MM.1S (cell line): ENCODE data around the gene ABCC11.
"Not testable (repeated sequence)": the region's sequence is repeated elsewhere in the genome, so short reads cannot be mapped to it uniquely, and the experiment has no call there.

Source experiments
- DNase-seq: peaks from one replicate; pipeline ENCODE4 v3.0.0-alpha.2; 2015
- H2AFZ ChIP-seq: fragments of 300-600 bp; sonication (generic); 2 replicates; pipeline ENCODE4 v1.6.0; 2016; ENCODE audit warnings: antibody characterized with exemption, low read length
- H3F3A ChIP-seq: fragments of 300-600 bp; sonication (generic); 2 replicates; pipeline ENCODE4 v1.6.1; 2016; ENCODE audit warnings: mild to moderate bottlenecking, antibody characterized with exemption, low read length, moderate library complexity, mixed read lengths; ENCODE audit not compliant: insufficient read depth
- H3K27ac ChIP-seq: fragments of 300-600 bp; sonication (generic); 2 replicates; pipeline ENCODE4 v1.5.1; 2016; ENCODE audit warnings: mild to moderate bottlenecking, low read length
- H3K27me3 ChIP-seq: fragments of 300-600 bp; sonication (generic); replicated peaks from 2 replicates; pipeline ENCODE4 v1.6.0; 2016; ENCODE audit warnings: low read length; ENCODE audit not compliant: insufficient read depth
- H3K36me3 ChIP-seq: fragments of 300-600 bp; sonication (generic); replicated peaks from 2 replicates; pipeline ENCODE4 v1.6.1; 2016; ENCODE audit warnings: mild to moderate bottlenecking, low read length, mixed read lengths; ENCODE audit not compliant: insufficient read depth
- H3K4me1 ChIP-seq: fragments of 300-600 bp; sonication (generic); 2 replicates; pipeline ENCODE4 v1.6.1; 2016; ENCODE audit warnings: low read length, mixed read lengths
- H3K4me2 ChIP-seq: fragments of 300-600 bp; sonication (generic); 2 replicates; pipeline ENCODE4 v1.6.0; 2016; ENCODE audit warnings: low read depth, low read length
- H3K4me3 ChIP-seq: fragments of 300-600 bp; sonication (generic); 2 replicates; pipeline ENCODE4 v1.5.1; 2016; ENCODE audit warnings: low read length, mixed read lengths
- H3K79me2 ChIP-seq: fragments of 300-600 bp; sonication (generic); 2 replicates; pipeline ENCODE4 v1.6.1; 2016; ENCODE audit warnings: mixed run types, low read length, mixed read lengths
- H3K9ac ChIP-seq: fragments of 300-600 bp; sonication (generic); 2 replicates; pipeline ENCODE4 v1.6.1; 2016; ENCODE audit warnings: low read length, mixed read lengths
- H3K9me2 ChIP-seq: fragments of 300-600 bp; sonication (generic); replicated peaks from 2 replicates; pipeline ENCODE4 v1.6.1; 2016; ENCODE audit warnings: mild to moderate bottlenecking, low read length, mixed read lengths; ENCODE audit not compliant: insufficient read depth
- H3K9me3 ChIP-seq: fragments of 300-600 bp; sonication (generic); replicated peaks from 2 replicates; pipeline ENCODE4 v1.6.1; 2016; ENCODE audit warnings: mild to moderate bottlenecking, low read length, mixed read lengths; ENCODE audit not compliant: insufficient read depth
- H4K20me1 ChIP-seq: fragments of 300-600 bp; sonication (generic); 2 replicates; pipeline ENCODE4 v1.6.1; 2016; ENCODE audit warnings: mild to moderate bottlenecking, low read length, moderate library complexity, mixed read lengths; ENCODE audit not compliant: insufficient read depth
- CTCF ChIP-seq: fragments of 300-600 bp; sonication (generic); IDR thresholded peaks from 2 replicates; pipeline ENCODE4 v1.5.1; 2016; ENCODE audit warnings: antibody characterized with exemption, low read length, mixed read lengths
- EZH2 ChIP-seq: fragments of 300-600 bp; sonication (generic); optimal IDR thresholded peaks from 2 replicates; pipeline ENCODE3; 2017; ENCODE audit warnings: low read depth, mild to moderate bottlenecking, antibody characterized with exemption, low read length, mixed read lengths
- EZH2phosphoT487 ChIP-seq: fragments of 300-600 bp; sonication (generic); IDR thresholded peaks from 2 replicates; pipeline ENCODE4 v1.6.1; 2018; ENCODE audit warnings: antibody characterized with exemption, low read length

ABCC11 gene

GRCh38 chr16:48184681-48185080 is 62.7 kb downstream of the ABCC11 start:
- no peak overlapping the region for H3K9ac ChIP-seq
- no peak overlapping the region for H3K4me2 ChIP-seq
- H3K9me2 ChIP-seq, result no peaks in the 10 kb centered on the region
- H3F3A ChIP-seq, result no peaks in the 10 kb centered on the region
- H2AFZ ChIP-seq, result no peak overlapping the region
- no peaks in the 10 kb centered on the region for H3K79me2 ChIP-seq
- H3K27me3 ChIP-seq, result no peaks in the 10 kb centered on the region
- H3K4me3 ChIP-seq, result no peak overlapping the region
- DNase-seq, result no peak
- no peaks in the 10 kb centered on the region for H3K36me3 ChIP-seq
- 0 out of 2 replicates have a peak, but pooled peaks cover 5% of the 10 kb centered on the region for H3K4me1 ChIP-seq
- TF ChIP-seq CTCF, result no peak
- TF ChIP-seq EZH2phosphoT487, result no peak
- no peak for TF ChIP-seq EZH2
- H3K27ac ChIP-seq, result no peak overlapping the region
- H3K9me3 ChIP-seq, result no peaks in the 10 kb centered on the region
- H4K20me1 ChIP-seq, result no peaks in the 10 kb centered on the region

- H3K4me1 ChIP-seq, result no peaks in the 10 kb centered on the region
- no peaks in the 10 kb centered on the region for H3F3A ChIP-seq
- no peaks in the 10 kb centered on the region for H4K20me1 ChIP-seq
- H3K79me2 ChIP-seq, result no peaks in the 10 kb centered on the region
- no peaks in the 10 kb centered on the region for H3K36me3 ChIP-seq
- no peaks in the 10 kb centered on the region for H3K9me2 ChIP-seq
- no peak overlapping the region for H3K4me3 ChIP-seq
- H3K9ac ChIP-seq, result no peak overlapping the region
- TF ChIP-seq EZH2phosphoT487 (no peak), CTCF (no peak)
- H3K4me2 ChIP-seq, result no peak overlapping the region
- H3K27ac ChIP-seq, result no peak overlapping the region
- H3K27me3 ChIP-seq, result no peaks in the 10 kb centered on the region
- H3K9me3 ChIP-seq, result no peaks in the 10 kb centered on the region
- no peak overlapping the region for H2AFZ ChIP-seq
- DNase-seq, result no peak
Observed at GRCh38 chr16:48182979-48183537, 64.3 kb downstream of the ABCC11 start.

GRCh38 chr16:48181746-48182520 is 65.4 kb downstream of the ABCC11 start:
- H3K79me2 ChIP-seq, DNase-seq, H3F3A ChIP-seq, H3K36me3 ChIP-seq, H3K27ac ChIP-seq, H4K20me1 ChIP-seq, H3K9ac ChIP-seq, H3K9me2 ChIP-seq, H3K4me3 ChIP-seq, H3K27me3 ChIP-seq, H3K4me2 ChIP-seq, H3K9me3 ChIP-seq, H3K4me1 ChIP-seq, H2AFZ ChIP-seq: not testable (repeated sequence)

- DNase-seq, result no peak
- H3K9me2 ChIP-seq, result no peaks in the 10 kb centered on the region
- H3K27ac ChIP-seq, result no peak overlapping the region
- no peak overlapping the region for H3K9ac ChIP-seq
- no peaks in the 10 kb centered on the region for H3K79me2 ChIP-seq
- no peak overlapping the region for H3K4me3 ChIP-seq
- H3K4me1 ChIP-seq, result no peaks in the 10 kb centered on the region
- no peaks in the 10 kb centered on the region for H3K27me3 ChIP-seq
- H4K20me1 ChIP-seq, result no peaks in the 10 kb centered on the region
- no peaks in the 10 kb centered on the region for H3F3A ChIP-seq
- H3K9me3 ChIP-seq, result no peaks in the 10 kb centered on the region
- no peak overlapping the region for H2AFZ ChIP-seq
- TF ChIP-seq CTCF (no peak), EZH2phosphoT487 (no peak), EZH2 (no peak)
- H3K4me2 ChIP-seq, result no peak overlapping the region
- H3K36me3 ChIP-seq, result no peaks in the 10 kb centered on the region
Observed at GRCh38 chr16:48180868-48181480, 66.4 kb downstream of the ABCC11 start.
